GM12873 (cell line): ENCODE measurements around the gene AKT3.

Experiments used
- CTCF ChIP-seq: IDR thresholded peaks from 2 replicates; pipeline ENCODE4 v1.5.1; 2012; ENCODE audit warnings: low read depth, mild to moderate bottlenecking, moderate library complexity, low read length, control low read depth; ENCODE audit not compliant: insufficient read depth; ENCODE audit errors: missing control alignments

AKT3 gene

GRCh38 chr1:243487036-243487648, 362.9 kb downstream of the AKT3 start:
- TF ChIP-seq CTCF = no peak

GRCh38 chr1:243483952-243484351, 366.1 kb downstream of the AKT3 start:
- no peak for TF ChIP-seq CTCF

- TF ChIP-seq CTCF = no peak
Measured at GRCh38 chr1:243483071-243483771, 366.8 kb downstream of the AKT3 start.

- TF ChIP-seq CTCF = no peak
Measured at GRCh38 chr1:243482141-243483022, 367.7 kb downstream of the AKT3 start.

- no peak for TF ChIP-seq CTCF
Measured at GRCh38 chr1:243481101-243481500, 368.9 kb downstream of the AKT3 start.

- TF ChIP-seq CTCF = no peak
Measured at GRCh38 chr1:243477731-243478290, 372.2 kb downstream of the AKT3 start.

GRCh38 chr1:243475966-243476365, 374.1 kb downstream of the AKT3 start:
- no peak for TF ChIP-seq CTCF
